Keratinocyte (primary cell): ENCODE data around the gene PRRC2B. TPM values are rescaled to one million over a fixed set of nuclear protein-coding genes. Genes with fewer than 3 reads are reported as not detected.

Source experiments
- DNase-seq: peaks from one replicate; pipeline ENCODE4 v3.0.0-alpha.2; 2011; ENCODE audit warnings: low read depth, missing footprints, low spot score
- FAIRE-seq: peaks from 2 replicates; lab custom pipeline; 2011; peaks lifted over from hg19 to GRCh38; lab: Jason Lieb, UNC
- H2AFZ ChIP-seq: 2 replicates; pipeline ENCODE4 v1.6.0; 2012; ENCODE audit warnings: low read length, control low read depth, inconsistent platforms; ENCODE audit not compliant: control insufficient read depth
- H3K27ac ChIP-seq: 2 replicates; pipeline ENCODE4 v1.5.1; 2011; ENCODE audit warnings: low read length; ENCODE audit not compliant: control insufficient read depth, insufficient read depth
- H3K27me3 ChIP-seq: 3 replicates; pipeline ENCODE4 v1.6.0; 2011; ENCODE audit warnings: low read length; ENCODE audit not compliant: control insufficient read depth, insufficient read depth; ENCODE audit errors: extremely low read depth
- H3K36me3 ChIP-seq, 2 experiments: 2 replicates in 1 of 2; 3 replicates in 1 of 2; pipeline ENCODE4 v1.5.1; 2011; ENCODE audit warnings: low read length in 2 of 2, mild to moderate bottlenecking in 1 of 2; ENCODE audit not compliant: control insufficient read depth in 2 of 2, insufficient read depth in 2 of 2; ENCODE audit errors: extremely low read depth in 1 of 2
- H3K4me1 ChIP-seq: 3 replicates; pipeline ENCODE4 v1.5.1; 2011; ENCODE audit warnings: low read length; ENCODE audit not compliant: control insufficient read depth, insufficient read depth; ENCODE audit errors: extremely low read depth
- H3K4me2 ChIP-seq: 3 replicates; pipeline ENCODE4 v1.6.0; 2011; ENCODE audit warnings: low read depth, low read length; ENCODE audit not compliant: control insufficient read depth, insufficient read depth; ENCODE audit errors: extremely low read depth
- H3K4me3 ChIP-seq, 3 experiments: fragments of 200-600 bp in 1 of 3; sonication (generic) in 1 of 3; 2 replicates in 2 of 3; 3 replicates in 1 of 3; pipeline ENCODE4 v1.5.1; 2011 to 2016; ENCODE audit warnings: low read length in 3 of 3, mild to moderate bottlenecking in 3 of 3, control low read depth in 2 of 3, inconsistent platforms in 1 of 3, low read depth in 1 of 3, mixed read lengths in 1 of 3, mixed run types in 1 of 3, moderate library complexity in 1 of 3; ENCODE audit not compliant: control insufficient read depth in 2 of 3, insufficient read depth in 2 of 3; ENCODE audit errors: extremely low read depth in 1 of 3
- H3K79me2 ChIP-seq: 2 replicates; pipeline ENCODE4 v1.6.0; 2012; ENCODE audit warnings: low read length; ENCODE audit not compliant: control insufficient read depth, insufficient read depth
- H3K9ac ChIP-seq: 3 replicates; pipeline ENCODE4 v1.6.0; 2011; ENCODE audit warnings: low read length; ENCODE audit not compliant: control insufficient read depth, insufficient read depth; ENCODE audit errors: extremely low read depth
- H3K9me1 ChIP-seq: 3 replicates; pipeline ENCODE4 v1.6.0; 2011; ENCODE audit warnings: low read length; ENCODE audit not compliant: control insufficient read depth, insufficient read depth; ENCODE audit errors: extremely low read depth
- H3K9me3 ChIP-seq: 2 replicates; pipeline ENCODE4 v1.5.1; 2012; ENCODE audit warnings: low read depth, low read length; ENCODE audit not compliant: control insufficient read depth
- H4K20me1 ChIP-seq: 3 replicates; pipeline ENCODE4 v1.6.0; 2011; ENCODE audit warnings: low read length; ENCODE audit not compliant: control insufficient read depth, insufficient read depth; ENCODE audit errors: extremely low read depth
- CTCF ChIP-seq, 3 experiments: IDR thresholded peaks in 1 of 3; conservative IDR thresholded peaks in 1 of 3; optimal IDR thresholded peaks in 1 of 3; 2 replicates in 2 of 3; 3 replicates in 1 of 3; pipeline versions ENCODE3 to v1.5.1; 2011; ENCODE audit warnings: low read length in 3 of 3, mild to moderate bottlenecking in 3 of 3, moderate library complexity in 2 of 3, control low read depth in 1 of 3, inconsistent platforms in 1 of 3; ENCODE audit not compliant: insufficient read depth in 2 of 3; ENCODE audit errors: extremely low read depth in 1 of 3
- EZH2 ChIP-seq: IDR thresholded peaks from one replicate; pipeline ENCODE4 v1.6.1; 2012; ENCODE audit warnings: inconsistent platforms, mild to moderate bottlenecking, low read length, moderate library complexity
- dilution Hi-C: fragments of 300-500 bp; cut with MboI; formaldehyde crosslinking; loops from one replicate; pipeline ENCODE4 v1.7.0; 2020; ENCODE audit warnings: low sequenced_read_pairs; ENCODE audit not compliant: extremely low pct_ligation_motif_present
- polyA plus RNA-seq, 5 experiments: library from polyadenylated mRNA; depleted of rRNA in 3 of 5; stranded (reverse) in 3 of 5; stranded (forward) in 1 of 5; unstranded in 1 of 5; fragments of >200 nt; gene quantifications; 1 replicate in 1 of 5; 2 replicates in 3 of 5; 3 replicates in 1 of 5; pipeline versions ENCODE4 v1.2.1 to v1.2.3, GENCODE V29; 2011 to 2012; ENCODE audit warnings: missing spikeins in 2 of 5, low read depth in 1 of 5, low replicate concordance in 1 of 5

Gene PRRC2B
- polyA plus RNA-seq, 1 donor (not counting 4 experiments of a cell fraction or from before 2014, with no cell fraction given) = 20.8 TPM

GRCh38 chr9:131517761-131518190, 123.9 kb downstream of the PRRC2B start:
- no peak for FAIRE-seq
- TF ChIP-seq EZH2 (no peak), CTCF (optimal IDR thresholded peaks at IDR 0.05 in 1 of 3, IDR thresholded peaks at IDR 0.05 in 1 of 3, conservative IDR thresholded peaks at IDR 0.05 in 1 of 3; ENCODE audit: extremely low read depth in 1 of 3, insufficient read depth in 2 of 3, low read length in 3 of 3) (no peak)

DNA sequence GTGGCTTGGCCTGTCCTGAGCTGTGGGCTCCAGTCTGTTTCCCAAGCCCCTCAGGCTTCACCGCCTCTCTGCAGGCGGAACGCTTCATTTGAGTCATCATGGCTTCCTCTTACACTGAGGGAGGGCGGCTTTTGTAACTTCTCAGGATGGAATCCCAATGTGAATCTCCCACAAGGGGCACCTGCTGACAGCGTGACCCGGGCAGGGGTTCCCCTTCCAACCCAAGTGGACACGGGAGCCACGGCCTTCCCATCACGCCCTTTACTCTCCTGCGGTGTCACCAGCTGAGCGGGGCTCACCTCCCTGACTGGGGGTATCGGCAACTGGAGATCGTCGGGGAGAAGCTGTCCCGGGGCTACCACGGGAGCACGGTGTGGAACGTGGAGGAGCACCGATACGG, 124.7 kb downstream of the PRRC2B start:
- Histone ChIP-seq H3K9ac (no peak overlapping the region), H3K9me3 (no peaks in the 10 kb centered on the region), H3K4me3 (no peak overlapping the region), H2AFZ (no peak overlapping the region), H3K27me3 (no peaks in the 10 kb centered on the region), H3K9me1 (no peaks in the 10 kb centered on the region), H4K20me1 (no peaks in the 10 kb centered on the region), H3K79me2 (no peaks in the 10 kb centered on the region), H3K4me2 (no peak overlapping the region), H3K27ac (no peak overlapping the region), H3K4me1 (no peaks in the 10 kb centered on the region), H3K36me3 (peaks cover 31 to 65% of the 10 kb centered on the region in 2 experiments)
- no peak for TF ChIP-seq CTCF (optimal IDR thresholded peaks at IDR 0.05 in 1 of 3, IDR thresholded peaks at IDR 0.05 in 1 of 3, conservative IDR thresholded peaks at IDR 0.05 in 1 of 3; ENCODE audit: extremely low read depth in 1 of 3, insufficient read depth in 2 of 3, low read length in 3 of 3)
- no peak for TF ChIP-seq EZH2
- FAIRE-seq = no peak
- DNase-seq = no peak
- dilution Hi-C loops = no loop called here

More at GRCh38 chr9:131517761-131518190, 123.9 kb downstream of the PRRC2B start:
- Histone ChIP-seq H2AFZ (no peak overlapping the region), H3K9ac (no peak overlapping the region), H3K4me1 (no peaks in the 10 kb centered on the region), H3K9me1 (no peaks in the 10 kb centered on the region), H3K27ac (no peak overlapping the region), H3K4me3 (no peak overlapping the region), H3K9me3 (no peaks in the 10 kb centered on the region), H3K36me3 (peaks cover 25 to 63% of the 10 kb centered on the region in 2 experiments), H3K4me2 (no peak overlapping the region), H3K79me2 (no peaks in the 10 kb centered on the region), H4K20me1 (no peaks in the 10 kb centered on the region), H3K27me3 (no peaks in the 10 kb centered on the region)
- dilution Hi-C loops = no loop called here
- DNase-seq = no peak
